BE2C (cell line): ENCODE measurements around the gene EN2.

Experiments used
- DNase-seq: peaks from one replicate; pipeline ENCODE4 v3.0.0-alpha.2; 2020
- H3K27me3 ChIP-seq: fragments of 250-450 bp; sonication (Bioruptor Pico); 2 replicates; pipeline ENCODE4 v1.5.1; 2020; ENCODE audit warnings: mild to moderate bottlenecking
- H3K36me3 ChIP-seq: fragments of 250-450 bp; sonication (Bioruptor Pico); 2 replicates; pipeline ENCODE4 v1.5.1; 2020; ENCODE audit warnings: mild to moderate bottlenecking
- H3K4me1 ChIP-seq: fragments of 250-450 bp; sonication (Bioruptor Pico); 2 replicates; pipeline ENCODE4 v1.5.1; 2020
- H3K4me3 ChIP-seq: 2 replicates; pipeline ENCODE4 v1.5.1; 2011; ENCODE audit warnings: low read depth, low read length
- H3K9me3 ChIP-seq: fragments of 250-450 bp; sonication (Bioruptor Pico); 2 replicates; pipeline ENCODE4 v1.5.1; 2020
- TF ChIP-seq, protein P1 (sequence below): IDR thresholded peaks from 2 replicates; pipeline ENCODE4 v1.5.1; 2012; ENCODE audit warnings: mild to moderate bottlenecking, low read depth, low read length

EN2 gene

DNA sequence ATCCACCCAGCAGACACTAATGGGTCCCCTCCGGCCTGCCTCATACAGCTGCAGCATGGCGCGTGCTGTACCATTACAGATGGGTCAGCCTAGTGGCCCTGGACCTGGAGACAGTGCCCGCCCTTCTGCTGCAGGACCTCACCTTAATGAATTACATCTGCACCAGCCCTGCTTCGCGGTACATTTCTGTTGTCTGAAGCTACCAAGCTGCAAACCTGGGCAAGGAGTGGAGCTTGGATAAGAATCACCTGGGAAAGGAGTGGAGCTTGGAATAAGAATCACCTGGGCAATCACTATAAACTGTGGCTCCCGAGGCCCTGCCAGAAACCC, 33.0 kb upstream of the EN2 start:
- DNase-seq: no peak
- H3K9me3 ChIP-seq: no peaks in the 10 kb centered on the region
- H3K27me3 ChIP-seq: peaks cover 77% of the 10 kb centered on the region
- no peak overlapping the region for H3K4me3 ChIP-seq
- no peaks in the 10 kb centered on the region for H3K4me1 ChIP-seq
- TF ChIP-seq, protein P1, sequence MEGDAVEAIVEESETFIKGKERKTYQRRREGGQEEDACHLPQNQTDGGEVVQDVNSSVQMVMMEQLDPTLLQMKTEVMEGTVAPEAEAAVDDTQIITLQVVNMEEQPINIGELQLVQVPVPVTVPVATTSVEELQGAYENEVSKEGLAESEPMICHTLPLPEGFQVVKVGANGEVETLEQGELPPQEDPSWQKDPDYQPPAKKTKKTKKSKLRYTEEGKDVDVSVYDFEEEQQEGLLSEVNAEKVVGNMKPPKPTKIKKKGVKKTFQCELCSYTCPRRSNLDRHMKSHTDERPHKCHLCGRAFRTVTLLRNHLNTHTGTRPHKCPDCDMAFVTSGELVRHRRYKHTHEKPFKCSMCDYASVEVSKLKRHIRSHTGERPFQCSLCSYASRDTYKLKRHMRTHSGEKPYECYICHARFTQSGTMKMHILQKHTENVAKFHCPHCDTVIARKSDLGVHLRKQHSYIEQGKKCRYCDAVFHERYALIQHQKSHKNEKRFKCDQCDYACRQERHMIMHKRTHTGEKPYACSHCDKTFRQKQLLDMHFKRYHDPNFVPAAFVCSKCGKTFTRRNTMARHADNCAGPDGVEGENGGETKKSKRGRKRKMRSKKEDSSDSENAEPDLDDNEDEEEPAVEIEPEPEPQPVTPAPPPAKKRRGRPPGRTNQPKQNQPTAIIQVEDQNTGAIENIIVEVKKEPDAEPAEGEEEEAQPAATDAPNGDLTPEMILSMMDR: no peak
- H3K36me3 ChIP-seq: no peaks in the 10 kb centered on the region

DNA sequence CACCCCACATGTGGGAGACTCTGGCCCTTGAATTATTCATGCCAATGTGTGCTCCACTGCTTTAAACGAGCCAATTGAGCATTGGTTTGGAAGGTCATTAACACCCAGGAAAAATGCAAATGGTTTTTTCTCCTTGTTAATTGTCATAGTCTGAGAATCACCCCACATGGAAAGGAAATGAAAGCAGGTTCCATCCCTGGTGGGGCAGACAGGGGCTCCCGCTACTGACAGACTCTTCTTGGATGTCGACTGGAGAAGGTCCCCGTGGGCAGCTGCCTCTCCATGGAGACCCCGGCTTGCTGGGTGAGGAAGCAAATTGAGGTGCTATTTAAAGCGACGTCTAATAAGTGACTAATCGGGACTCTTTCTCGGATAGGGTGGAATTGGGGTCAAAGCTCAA, 32.0 kb upstream of the EN2 start:
- H3K36me3 ChIP-seq: no peaks in the 10 kb centered on the region
- TF ChIP-seq, protein P1: no peak
- no peak overlapping the region for H3K4me3 ChIP-seq
- H3K27me3 ChIP-seq: peaks cover 80% of the 10 kb centered on the region
- H3K9me3 ChIP-seq: no peaks in the 10 kb centered on the region
- no peak for DNase-seq
- no peaks in the 10 kb centered on the region for H3K4me1 ChIP-seq

- no peaks in the 10 kb centered on the region for H3K36me3 ChIP-seq
- H3K4me1 ChIP-seq: no peaks in the 10 kb centered on the region
- no peaks in the 10 kb centered on the region for H3K9me3 ChIP-seq
- TF ChIP-seq, protein P1: no peak
- peaks cover 85% of the 10 kb centered on the region for H3K27me3 ChIP-seq
- DNase-seq: no peak
- H3K4me3 ChIP-seq: no peak overlapping the region
Measured at GRCh38 chr7:155426543-155427410, 31.2 kb upstream of the EN2 start.

GRCh38 chr7:155427411-155428038, 30.4 kb upstream of the EN2 start:
- TF ChIP-seq, protein P1: no peak

DNA sequence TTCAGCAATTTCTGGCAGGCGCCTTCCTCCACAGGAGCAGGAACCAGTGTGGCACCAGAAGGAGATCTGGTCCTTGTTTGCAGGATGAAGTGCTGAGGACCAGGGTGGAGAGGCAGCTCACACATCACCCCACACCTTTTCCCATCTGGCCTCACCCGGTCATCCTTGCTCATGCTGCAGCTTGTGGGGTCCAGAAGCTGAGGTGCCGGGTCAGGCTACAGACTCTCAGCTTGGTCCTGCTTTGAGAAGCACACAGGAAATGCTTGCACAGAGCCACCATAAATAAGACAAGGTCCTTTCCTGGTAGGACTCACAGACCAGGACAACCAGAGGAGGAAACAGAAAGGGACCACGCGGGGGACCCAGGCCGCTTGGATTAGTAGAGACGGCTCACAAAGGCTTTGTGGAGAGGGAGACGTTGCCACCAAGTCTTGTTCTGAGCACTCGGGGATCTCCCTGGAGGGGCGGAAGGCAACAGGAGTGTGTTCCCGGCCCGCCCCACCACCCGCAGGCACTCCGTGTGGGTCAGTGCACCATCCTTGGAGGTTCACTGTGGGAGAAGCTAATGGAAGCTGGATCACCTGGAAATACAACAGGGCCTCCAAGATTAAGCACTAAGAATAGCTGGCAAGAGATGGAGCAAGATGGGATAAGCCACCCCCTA, 29.6 kb upstream of the EN2 start:
- DNase-seq: no peak
- TF ChIP-seq, protein P1: no peak
- Histone ChIP-seq H3K36me3 (no peaks in the 10 kb centered on the region), H3K27me3 (peaks cover 87% of the 10 kb centered on the region), H3K4me3 (no peak overlapping the region), H3K9me3 (no peaks in the 10 kb centered on the region), H3K4me1 (no peaks in the 10 kb centered on the region)

More at GRCh38 chr7:155427411-155428038, 30.4 kb upstream of the EN2 start:
- H3K9me3 ChIP-seq: no peaks in the 10 kb centered on the region
- no peak overlapping the region for H3K4me3 ChIP-seq
- DNase-seq: no peak
- peaks cover 88% of the 10 kb centered on the region for H3K27me3 ChIP-seq
- H3K4me1 ChIP-seq: no peaks in the 10 kb centered on the region
- H3K36me3 ChIP-seq: no peaks in the 10 kb centered on the region
